Ramos (cell line): ENCODE data around the gene PPP1R14C.
"Not testable (repeated sequence)": the region's sequence is repeated elsewhere in the genome, so short reads cannot be mapped to it uniquely, and the experiment has no call there.

Experiments used
- in situ Hi-C: fragments of 300-500 bp; cut with MboI; formaldehyde crosslinking; loops from one replicate; pipeline ENCODE4 v1.14.3; 2022; ENCODE audit warnings: low sequenced_read_pairs; ENCODE audit not compliant: unreplicated experiment

Gene PPP1R14C

DNA sequence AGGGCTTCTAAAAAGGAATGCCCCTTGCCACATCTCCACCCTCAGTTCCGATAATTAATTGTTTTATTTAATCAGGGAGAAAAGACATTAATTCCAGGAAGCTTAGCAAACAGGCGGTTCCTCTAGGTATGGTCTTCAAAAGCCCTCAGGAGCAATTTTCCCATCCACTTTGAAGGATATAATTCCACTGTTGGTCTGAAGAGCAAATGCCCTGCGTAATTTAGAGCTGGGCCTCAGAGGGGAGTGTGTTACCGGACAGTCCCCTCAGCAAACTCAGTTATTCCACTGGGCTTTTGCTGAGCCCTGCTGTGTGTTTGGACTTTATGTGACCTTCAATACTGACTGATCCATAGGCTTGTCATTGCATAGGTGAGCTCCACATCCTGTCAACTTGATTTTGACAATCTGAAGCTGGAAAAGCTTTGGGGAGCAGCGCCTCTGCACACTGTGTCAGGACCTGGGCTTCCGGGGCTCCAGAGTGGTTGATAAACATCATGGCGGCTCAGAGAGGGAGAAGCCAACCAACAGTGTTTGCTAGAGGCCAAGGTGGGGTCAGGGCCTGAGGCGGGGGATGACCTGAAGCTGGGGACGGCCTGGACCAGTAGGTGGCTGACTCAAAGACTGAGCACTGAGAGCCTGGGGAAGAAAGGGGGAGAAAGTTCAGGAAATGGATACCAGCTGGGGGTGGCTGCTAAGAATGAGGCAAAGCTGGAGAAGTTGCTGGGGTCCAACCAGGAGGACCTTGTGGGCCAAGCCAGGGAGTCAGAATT, 43.5 kb downstream of the PPP1R14C start:
- in situ Hi-C loops = no loop called here

DNA sequence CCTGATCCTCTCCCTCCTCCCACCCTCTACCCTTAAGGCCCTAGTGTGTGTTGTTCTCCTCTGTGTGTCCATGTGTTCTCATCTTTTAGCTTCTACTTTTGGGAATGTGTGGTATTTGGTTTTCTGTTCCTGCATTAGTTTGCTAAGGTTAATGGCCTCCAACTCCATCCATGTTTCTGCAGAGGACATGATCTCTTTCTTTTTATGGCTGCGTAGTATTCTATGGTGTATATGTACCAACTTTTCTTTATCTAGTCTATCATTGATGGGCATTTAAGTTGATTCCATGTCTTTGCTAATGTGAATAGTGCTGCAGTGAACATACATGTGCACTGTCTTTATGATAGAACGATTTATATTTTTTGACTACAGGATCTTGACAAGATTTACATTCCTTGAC, 44.6 kb downstream of the PPP1R14C start:
- in situ Hi-C loops = not testable (repeated sequence)

- in situ Hi-C loops = no loop called here
Observed at GRCh38 chr6:150189122-150189521, 46.3 kb downstream of the PPP1R14C start.

DNA sequence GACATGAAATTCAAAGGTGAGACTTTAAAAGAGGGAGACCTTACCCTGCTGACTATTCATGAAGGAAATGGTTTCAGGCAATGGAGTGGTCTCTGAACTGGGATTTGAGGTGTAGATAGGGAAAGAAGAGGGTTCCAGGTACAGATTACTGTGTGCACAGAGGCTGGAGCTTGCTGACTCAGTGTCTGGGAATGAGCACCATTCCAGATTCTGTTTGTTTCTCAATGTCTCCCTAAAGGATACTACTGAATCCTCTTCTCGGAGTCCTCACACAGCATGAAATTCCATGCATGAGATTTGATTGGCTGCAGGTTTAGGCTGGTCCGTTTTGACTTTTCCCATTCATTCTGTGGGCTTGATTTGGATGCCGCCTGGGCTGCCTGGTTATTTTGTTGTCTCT, 49.0 kb downstream of the PPP1R14C start:
- in situ Hi-C loops = loop anchor here (5.0 kb wide), 1 partner anchor 110 kb away; no protein-coding TSS in a partner anchor

- in situ Hi-C loops = loop anchor here (5.0 kb wide), 1 partner anchor 112 kb away; no protein-coding TSS in a partner anchor
Observed at GRCh38 chr6:150194195-150194594, 51.4 kb downstream of the PPP1R14C start.

DNA sequence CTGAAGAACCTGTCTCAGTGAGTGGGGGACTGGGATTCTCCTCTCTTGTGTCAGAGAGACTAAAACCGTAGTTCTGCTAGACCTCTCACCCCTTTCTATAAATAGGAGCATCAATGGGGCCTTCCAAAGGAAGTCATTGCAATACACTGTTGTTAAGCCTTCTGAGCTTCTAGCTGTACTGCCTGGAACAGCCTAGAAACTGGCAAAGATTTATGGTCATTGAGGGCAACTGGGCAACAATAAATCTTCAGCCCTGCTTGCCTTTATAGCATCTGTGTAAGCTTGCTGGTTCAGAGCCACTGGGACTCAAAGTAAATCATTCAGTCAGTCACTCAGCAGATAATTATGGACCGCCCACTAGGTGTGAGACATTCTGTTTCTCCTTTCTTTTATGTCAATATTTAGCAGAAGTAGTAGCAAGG, 53.2 kb downstream of the PPP1R14C start:
- in situ Hi-C loops = no loop called here

DNA sequence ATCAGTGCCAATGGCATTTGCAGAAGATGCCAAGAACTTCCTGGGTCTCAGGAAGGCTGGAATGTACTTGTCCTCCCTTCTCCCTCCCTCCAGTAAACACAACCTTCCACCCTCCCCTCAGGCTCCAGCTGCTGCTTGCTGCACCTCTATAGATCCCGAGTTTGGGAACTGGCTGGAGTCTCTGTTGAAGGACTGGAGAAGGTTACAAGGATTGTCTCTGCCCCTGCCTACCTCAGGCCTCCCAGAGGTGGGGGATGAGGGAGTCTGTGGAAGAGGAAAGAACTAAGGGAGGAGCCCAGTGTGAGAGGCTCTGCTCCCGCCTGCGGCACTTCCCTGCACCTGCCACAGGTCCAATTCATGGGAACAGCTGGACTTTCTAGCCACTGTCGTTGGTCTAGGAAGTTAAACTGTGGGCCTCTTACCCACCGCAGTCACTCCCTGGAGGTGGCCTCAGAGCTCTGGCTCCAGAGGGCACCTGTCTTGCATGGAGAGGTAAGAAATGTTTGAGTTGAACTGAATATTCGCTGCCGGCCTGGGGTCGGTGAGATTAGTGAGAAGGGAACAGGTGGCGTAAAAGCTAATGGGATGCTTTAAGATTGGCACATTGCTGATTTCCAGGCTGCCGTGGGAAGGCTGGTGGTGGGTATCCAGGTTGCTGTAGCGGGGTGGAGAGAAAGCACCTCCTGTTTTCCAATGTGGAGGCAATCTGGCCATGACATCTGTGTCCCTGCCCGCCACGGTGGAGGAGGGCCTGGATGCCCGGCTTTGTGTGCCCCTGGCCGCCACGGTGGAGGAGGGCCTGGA, 54.3 kb downstream of the PPP1R14C start:
- in situ Hi-C loops = no loop called here

GRCh38 chr6:150198532-150198931, 55.7 kb downstream of the PPP1R14C start:
- in situ Hi-C loops = no loop called here

GRCh38 chr6:150199241-150199640, 56.4 kb downstream of the PPP1R14C start:
- in situ Hi-C loops = no loop called here

- in situ Hi-C loops = no loop called here
Observed at GRCh38 chr6:150200428-150201100, 57.7 kb downstream of the PPP1R14C start.

DNA sequence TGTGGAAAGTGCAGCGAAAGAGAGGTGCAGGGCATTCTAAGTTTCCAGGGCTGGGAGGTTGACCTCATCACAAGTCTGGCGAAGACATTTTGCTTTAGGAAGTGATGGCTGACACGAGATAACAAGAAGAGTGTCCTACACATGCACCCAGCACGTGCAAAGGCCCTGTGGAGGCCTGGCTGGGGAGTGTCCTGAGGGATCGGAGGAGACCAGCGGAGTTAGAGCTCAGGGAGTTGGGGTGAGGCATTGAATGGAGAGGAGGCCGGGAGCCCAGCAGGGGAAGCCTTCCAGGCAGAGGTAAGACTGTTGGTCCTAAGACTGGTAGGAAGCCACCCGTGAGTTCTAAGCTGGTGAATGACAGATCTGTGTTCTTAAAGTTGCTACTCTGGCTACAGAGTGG, 58.4 kb downstream of the PPP1R14C start:
- in situ Hi-C loops = no loop called here

- in situ Hi-C loops = no loop called here
Observed at GRCh38 chr6:150201772-150202329, 59.0 kb downstream of the PPP1R14C start.

DNA sequence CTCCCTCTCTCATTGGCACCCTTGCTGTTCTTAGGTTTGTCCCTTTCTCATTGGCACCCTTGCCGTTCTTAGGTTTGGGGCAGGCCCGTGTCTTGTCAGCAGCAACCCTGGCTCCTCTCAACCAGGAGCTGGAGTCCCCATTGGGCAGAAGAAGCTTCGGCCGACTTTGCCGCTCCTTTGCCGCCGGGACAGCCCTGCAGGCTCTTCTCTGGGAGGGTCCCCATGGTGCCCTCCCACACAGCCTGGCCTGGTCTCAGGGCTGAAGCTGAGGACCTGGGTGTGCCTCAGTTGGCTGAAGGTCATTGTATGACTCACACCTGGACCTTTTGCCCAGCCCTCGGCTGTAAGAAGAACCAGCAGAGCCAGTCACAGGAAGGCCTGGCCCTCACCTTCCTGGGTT, 59.6 kb downstream of the PPP1R14C start:
- in situ Hi-C loops = no loop called here

GRCh38 chr6:150202934-150203333, 60.1 kb downstream of the PPP1R14C start:
- in situ Hi-C loops = no loop called here

GRCh38 chr6:150203378-150203777, 60.5 kb downstream of the PPP1R14C start:
- in situ Hi-C loops = no loop called here

GRCh38 chr6:150203871-150204545, 61.2 kb downstream of the PPP1R14C start:
- in situ Hi-C loops = no loop called here

DNA sequence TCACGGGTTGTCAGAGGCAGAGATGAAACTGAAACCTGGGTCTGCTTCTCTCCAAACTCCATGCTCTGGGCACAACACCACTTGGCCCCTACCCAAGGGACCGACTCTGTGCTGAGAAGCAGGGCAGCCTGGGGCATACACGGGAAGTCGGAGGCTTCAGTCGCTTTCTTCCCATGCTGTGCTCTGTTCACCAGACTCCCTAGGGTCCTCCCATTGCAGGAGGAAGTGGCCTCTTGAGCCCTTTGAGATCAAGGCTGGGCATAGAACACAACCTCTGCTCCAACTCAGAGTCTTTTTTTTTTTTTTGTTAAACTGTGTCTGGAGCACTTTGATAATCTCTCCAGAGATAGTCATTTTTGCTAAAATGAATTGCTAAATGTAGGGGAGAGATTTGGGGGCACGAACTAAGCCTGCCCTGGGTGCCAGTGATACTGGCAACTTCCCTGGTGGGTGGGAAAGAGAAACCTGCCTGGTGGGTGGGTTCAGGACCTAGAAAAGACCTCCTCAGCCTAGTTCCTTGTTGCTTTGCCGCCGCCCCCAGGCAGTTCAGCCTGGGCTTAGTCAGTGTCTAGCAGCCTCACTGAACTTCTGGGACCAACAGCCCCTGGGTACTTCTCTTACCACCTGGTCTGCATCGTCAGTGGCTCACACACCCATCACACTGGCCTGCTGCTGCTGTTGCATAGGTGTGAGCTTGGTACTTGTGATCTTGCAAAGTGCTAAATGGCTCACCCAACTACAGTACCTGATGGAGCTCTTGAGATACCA, 62.0 kb downstream of the PPP1R14C start:
- in situ Hi-C loops = no loop called here

DNA sequence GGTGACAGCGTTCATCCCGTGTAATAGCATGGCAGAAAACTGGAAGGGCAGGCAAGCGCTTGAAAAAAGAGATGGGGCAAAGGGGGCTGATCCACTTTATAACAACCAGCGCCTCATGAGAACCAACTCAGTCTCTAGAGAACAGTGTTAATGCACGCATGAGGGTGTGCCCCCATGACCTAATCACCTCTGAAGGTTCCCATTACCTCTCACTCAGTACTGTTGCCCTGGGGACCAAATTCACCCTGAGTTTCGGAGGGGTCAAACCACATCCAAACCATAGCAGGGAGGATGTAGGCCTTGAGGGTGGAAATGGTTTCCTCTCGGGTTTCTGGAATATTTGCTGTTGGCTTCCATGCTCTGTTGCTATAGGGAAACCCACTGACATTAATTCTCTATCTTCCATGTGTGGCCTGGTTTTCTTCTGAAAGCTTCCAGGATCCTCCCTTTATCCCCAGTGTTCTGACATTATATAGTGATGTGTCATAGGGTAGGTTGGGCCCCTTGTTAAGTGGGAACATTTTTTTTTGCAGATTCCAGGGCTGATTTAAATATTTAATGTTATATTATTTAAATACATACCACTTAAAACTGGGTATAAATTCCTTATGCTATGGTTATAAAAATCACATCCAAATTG, 65.2 kb downstream of the PPP1R14C start:
- in situ Hi-C loops = no loop called here
